Heart right ventricle (tissue), 16 donors: ENCODE measurements around the gene ATG2B. TPM values are rescaled to one million over a fixed set of nuclear protein-coding genes. Genes with fewer than 3 reads are reported as not detected.

ENCODE experiments used
- ATAC-seq, 8 donors: fragments of 200-7000 bp; cut with Tn5 transposase; one replicate each; pipeline ENCODE4 v1.9.1; 2020; ENCODE audit warnings: mild to moderate bottlenecking in 8 of 8, moderate library complexity in 8 of 8, moderate number of reproducible peaks in 1 of 8
- DNase-seq, 2 donors: peaks; one replicate each; pipeline ENCODE4 v3.0.0-alpha.2; 2020
- H3K27ac ChIP-seq, 10 donors: fragments of 200-600 bp; sonication (generic) in 2 of 10; one replicate each; pipeline versions ENCODE4 v1.5.0 to v1.8.0; 2020 to 2022; ENCODE audit warnings: mild to moderate bottlenecking in 3 of 10
- H3K27me3 ChIP-seq, 7 donors: fragments of 200-600 bp; one replicate each; pipeline ENCODE4 v1.8.0; 2021 to 2022; ENCODE audit warnings: mild to moderate bottlenecking in 2 of 7
- H3K36me3 ChIP-seq, 9 donors: fragments of 200-600 bp; sonication (generic) in 1 of 9; one replicate each; pipeline versions ENCODE4 v1.5.0 to v1.8.0; 2020 to 2022; ENCODE audit warnings: mild to moderate bottlenecking in 2 of 9
- H3K4me1 ChIP-seq, 9 donors: fragments of 200-600 bp; sonication (generic) in 1 of 9; one replicate each; pipeline versions ENCODE4 v1.5.0 to v1.8.0; 2020 to 2022; ENCODE audit warnings: mild to moderate bottlenecking in 4 of 9
- H3K4me3 ChIP-seq, 10 donors: fragments of 200-600 bp; sonication (generic) in 2 of 10; one replicate each; pipeline versions ENCODE4 v1.5.0 to v1.8.0; 2020 to 2022; ENCODE audit warnings: mild to moderate bottlenecking in 7 of 10, moderate library complexity in 2 of 10
- H3K9me3 ChIP-seq, 11 donors: fragments of 200-600 bp in 10 of 11; sonication (generic) in 2 of 11; one replicate each; pipeline versions ENCODE4 v1.5.0 to v1.8.0; 2013 to 2022; ENCODE audit warnings: mild to moderate bottlenecking in 2 of 11, control low read depth in 1 of 11, moderate library complexity in 1 of 11
- WGBS, 2 donors: extraction: QIAGEN DNeasy Blood & Tissue Kit; methylation state at CpG; one replicate each; pipeline ENCODE4 v1.1.7; 2013; ENCODE audit warnings: inconsistent platforms in 1 of 2; 5-methylcytosine and 5-hydroxymethylcytosine counted together
- intact Hi-C, 10 donors: fragments of 100-400 bp; cut with DNase I; formaldehyde crosslinking; loops; one replicate each; pipeline versions ENCODE4 v1.11.1 to v1.14.2; 2022
- polyA plus RNA-seq, 2 donors: library from polyadenylated mRNA; stranded (reverse); fragments of 200-250 nt; gene quantifications; one replicate each; pipeline ENCODE4 v1.2.3, GENCODE V29; 2013
- total RNA-seq, 10 donors: library from RNA; stranded (reverse); fragmentation: NEBNext Ultra II Directional in 3 of 10; extraction: Animal tissue kit (Norgen Biotek cat#: 25700) in 3 of 10; gene quantifications; one replicate each; pipeline versions ENCODE4 v1.2.1 to v1.2.4, GENCODE V29; 2021 to 2023
- TF ChIP-seq, protein P1 (sequence below), 9 donors: fragments of 200-600 bp; sonication (generic) in 2 of 9; IDR thresholded peaks; one replicate each; pipeline versions ENCODE4 v1.5.0 to v1.8.0; 2021 to 2022; ENCODE audit warnings: antibody characterized with exemption in 9 of 9, mild to moderate bottlenecking in 5 of 9, moderate library complexity in 1 of 9
- donor health status: Arrhythmogenic right ventricular cardiomyopathy.
- donor health status: ischemic (EF 13 %, LVEDD 7.1; RV severe dilation, severe dysfunction).
- donor health status: healthy with polysubstance abuse.
- donor health status: DM: no; HTN: yes; CAD: no.
- donor health status: DM: no; HTN: no; CAD: no.
- donor health status: ischemic (EF 25% LVEDD 6.9; RV normal size, moderate dysfunction).
- donor health status: ischemic (EF 25% LVEDD 5.7; RV mildly dilated, moderate dysfunction).
- donor health status: healthy.
- donor health status: DM: yes; HTN: yes; CAD: no.
- donor health status: Ischemic cardiomyopathy.
- donor health status: ischemic (EF 35%, LVEDD 5.7; RV mildly dilated, moderate dysfunction).
- donor health status: nonischemic (EF 11% LVEDD 7.7; RV severe dilation, severe dysfunction).
- donor health status: DM: yes; HTN: yes; CAD: no.
- donor health status: PGD.
- donor health status: ischemic (EF 29% LVEDD 5.4; RV normal size, mild dysfunction).
- donor health status: nonischemic (EF 23%, LVEDD 6.1; RV moderate dilation, normal function).

ATG2B gene
- total and polyA plus RNA-seq, 12 donors, result 2.4 to 20.2 (median 14.0) TPM

DNA sequence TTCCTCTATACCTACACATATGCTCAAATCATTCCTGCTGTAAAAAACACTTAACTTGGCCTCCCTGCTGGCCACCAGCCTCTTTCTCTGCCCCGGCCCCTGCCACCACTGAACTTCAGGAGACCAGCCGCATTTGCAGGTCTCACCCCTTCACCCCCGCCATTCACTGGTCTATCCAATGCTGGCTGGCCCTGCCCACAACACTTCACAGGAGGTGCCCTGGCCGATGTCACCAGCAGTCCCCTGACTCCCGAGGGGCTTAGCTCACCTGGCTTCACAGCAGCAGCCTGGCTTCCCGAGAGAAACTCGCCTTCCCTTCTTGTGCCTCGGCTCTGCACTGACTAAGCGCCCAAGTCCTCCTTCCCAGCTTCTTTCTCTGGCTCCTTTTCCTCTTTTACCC is 36.3 kb upstream of the ATG2B start:
- DNase-seq (no peak), ATAC-seq (no peak)
- TF ChIP-seq, protein P1, sequence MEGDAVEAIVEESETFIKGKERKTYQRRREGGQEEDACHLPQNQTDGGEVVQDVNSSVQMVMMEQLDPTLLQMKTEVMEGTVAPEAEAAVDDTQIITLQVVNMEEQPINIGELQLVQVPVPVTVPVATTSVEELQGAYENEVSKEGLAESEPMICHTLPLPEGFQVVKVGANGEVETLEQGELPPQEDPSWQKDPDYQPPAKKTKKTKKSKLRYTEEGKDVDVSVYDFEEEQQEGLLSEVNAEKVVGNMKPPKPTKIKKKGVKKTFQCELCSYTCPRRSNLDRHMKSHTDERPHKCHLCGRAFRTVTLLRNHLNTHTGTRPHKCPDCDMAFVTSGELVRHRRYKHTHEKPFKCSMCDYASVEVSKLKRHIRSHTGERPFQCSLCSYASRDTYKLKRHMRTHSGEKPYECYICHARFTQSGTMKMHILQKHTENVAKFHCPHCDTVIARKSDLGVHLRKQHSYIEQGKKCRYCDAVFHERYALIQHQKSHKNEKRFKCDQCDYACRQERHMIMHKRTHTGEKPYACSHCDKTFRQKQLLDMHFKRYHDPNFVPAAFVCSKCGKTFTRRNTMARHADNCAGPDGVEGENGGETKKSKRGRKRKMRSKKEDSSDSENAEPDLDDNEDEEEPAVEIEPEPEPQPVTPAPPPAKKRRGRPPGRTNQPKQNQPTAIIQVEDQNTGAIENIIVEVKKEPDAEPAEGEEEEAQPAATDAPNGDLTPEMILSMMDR (IDR thresholded peaks at IDR 0.05), result no peak
- peaks cover 0 to 14% (median 0%) of the 10 kb centered on the region in 7 donors for H3K27me3 ChIP-seq
- no peaks in the 10 kb centered on the region for H3K9me3 ChIP-seq
- WGBS, 2 donors, result 77 to 82% methylated on average over 9 of the region's 9 CpGs
- no peaks in the 10 kb centered on the region for H3K36me3 ChIP-seq
- peaks cover 0 to 7% (median 0%) of the 10 kb centered on the region in 9 donors for H3K4me1 ChIP-seq
- no peak overlapping the region for H3K4me3 ChIP-seq
- H3K27ac ChIP-seq, result no peak overlapping the region
- intact Hi-C loops, result no loop called here

DNA sequence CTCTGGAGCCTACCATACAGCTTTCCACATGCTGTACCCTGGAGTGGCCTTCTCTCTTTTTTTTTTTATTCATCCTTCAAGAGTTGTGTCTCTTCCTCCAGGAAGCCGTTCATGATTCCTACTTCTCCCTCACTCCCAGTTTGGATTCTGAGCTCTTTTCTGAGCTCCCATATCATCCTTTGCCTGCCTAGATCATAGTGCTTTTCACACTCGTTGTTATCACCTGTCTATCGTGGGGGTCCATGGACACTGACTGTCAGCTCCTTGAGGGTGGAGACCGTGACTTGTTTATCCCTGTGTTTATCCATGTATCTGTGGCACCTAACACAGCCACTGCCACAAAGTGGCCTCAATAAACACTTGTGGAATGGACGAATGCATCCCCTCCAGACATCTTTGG is 35.8 kb upstream of the ATG2B start:
- Histone ChIP-seq H3K36me3 (no peaks in the 10 kb centered on the region), H3K4me3 (no peak overlapping the region), H3K27me3 (peaks cover 0 to 14% (median 0%) of the 10 kb centered on the region in 7 donors), H3K27ac (no peak overlapping the region), H3K4me1 (peaks cover 0 to 7% (median 0%) of the 10 kb centered on the region in 9 donors), H3K9me3 (no peaks in the 10 kb centered on the region)
- WGBS, 2 donors, result 72 to 83% methylated on average over 5 of the region's 5 CpGs
- TF ChIP-seq, protein P1 (IDR thresholded peaks at IDR 0.05), result no peak
- DNase-seq, result no peak
- ATAC-seq, result no peak
- intact Hi-C loops, result no loop called here

DNA sequence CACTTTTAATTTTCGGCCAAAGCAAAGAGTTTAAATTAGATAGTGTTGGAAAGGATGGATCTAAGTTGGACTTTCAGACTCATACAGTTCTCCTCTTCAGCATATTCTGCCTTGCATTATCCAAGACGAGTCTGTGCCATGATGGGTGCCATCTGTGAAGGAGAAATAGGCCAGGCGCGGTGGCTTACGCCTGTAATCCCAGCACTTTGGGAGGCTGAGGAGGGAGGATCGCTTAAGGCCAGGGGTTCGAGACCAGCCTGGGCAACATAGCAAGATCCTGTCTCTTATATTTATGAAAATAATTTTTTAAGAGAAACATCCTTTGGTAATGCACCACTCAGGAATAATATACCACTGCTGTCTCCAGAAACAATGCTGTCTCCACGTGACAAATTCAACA is 35.3 kb upstream of the ATG2B start:
- TF ChIP-seq, protein P1 (IDR thresholded peaks at IDR 0.05), result no peak
- DNase-seq (no peak), ATAC-seq (no peak)
- Histone ChIP-seq H3K9me3 (no peaks in the 10 kb centered on the region), H3K27me3 (peaks cover 0 to 14% (median 0%) of the 10 kb centered on the region in 7 donors), H3K4me1 (peaks cover 0 to 5% (median 0%) of the 10 kb centered on the region in 9 donors), H3K4me3 (no peak overlapping the region), H3K27ac (no peak overlapping the region), H3K36me3 (no peaks in the 10 kb centered on the region)
- WGBS, 2 donors, result 91 to 96% methylated on average over 8 of the region's 8 CpGs
- intact Hi-C loops, result no loop called here

DNA sequence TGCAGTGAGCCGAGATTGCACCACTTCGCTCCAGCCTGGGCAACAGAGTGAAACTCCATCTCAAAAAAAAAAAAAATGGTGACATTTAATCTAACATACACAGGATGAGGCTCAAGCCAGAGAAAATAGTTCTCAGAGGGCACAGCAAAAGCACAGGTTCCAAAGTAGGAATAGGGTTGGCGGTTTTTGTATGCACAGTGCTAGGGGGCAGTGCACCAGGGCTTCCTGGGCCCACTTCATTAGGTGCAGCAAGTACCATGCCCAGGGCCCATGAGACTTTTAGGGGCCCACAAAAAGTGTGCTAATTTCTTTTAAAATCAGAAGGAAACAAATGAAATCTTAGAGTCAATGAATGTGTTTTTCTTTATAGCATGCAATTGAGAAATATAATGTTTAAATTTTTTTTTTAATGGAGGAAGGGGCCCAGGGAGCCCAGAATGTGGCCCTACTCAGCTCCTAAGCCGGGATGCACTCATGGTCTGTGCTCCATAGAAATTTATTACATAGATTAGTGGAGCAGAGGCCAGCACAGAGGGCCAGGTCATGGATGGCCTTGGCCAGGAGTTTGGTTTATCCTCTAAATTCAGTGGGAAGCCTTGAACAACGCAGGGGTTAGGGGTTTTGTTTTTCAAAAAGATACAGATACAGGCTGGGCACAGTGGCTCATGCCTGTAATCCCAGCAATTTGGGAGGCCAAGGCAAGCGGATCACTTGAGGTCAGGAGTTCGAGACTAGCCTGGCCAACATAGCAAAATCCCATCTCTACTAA is 31.1 kb upstream of the ATG2B start:
- WGBS, 2 donors, result 88 to 89% methylated on average over 7 of the region's 7 CpGs
- TF ChIP-seq, protein P1 (IDR thresholded peaks at IDR 0.05), result no peak
- intact Hi-C loops, result no loop called here

More for the DNA sequence above, 31.1 kb upstream of the ATG2B start:
- ATAC-seq (no peak), DNase-seq (no peak)
- peaks cover 0 to 20% (median 13%) of the 10 kb centered on the region in 9 donors for H3K4me1 ChIP-seq
- H3K36me3 ChIP-seq, result no peaks in the 10 kb centered on the region
- H3K9me3 ChIP-seq, result no peaks in the 10 kb centered on the region
- H3K27ac ChIP-seq, result no peak overlapping the region
- H3K4me3 ChIP-seq, result no peak overlapping the region
- peaks cover 0 to 20% (median 0%) of the 10 kb centered on the region in 7 donors for H3K27me3 ChIP-seq
